Gastroesophageal sphincter (tissue), 3 donors: ENCODE data around the gene TAX1BP1.

ENCODE experiments used
- EP300 ChIP-seq: sonication (generic); formaldehyde crosslinking; IDR thresholded peaks from one replicate; pipeline ENCODE4 v1.6.1; 2017; ENCODE audit warnings: antibody characterized with exemption, mild to moderate bottlenecking
- TF ChIP-seq, protein P1 (sequence below), 4 experiments: fragments of 200-600 bp in 2 of 4; fragments of 450-650 bp in 2 of 4; sonication (generic) in 1 of 4; IDR thresholded peaks; one replicate each; pipeline ENCODE4 v1.5.1; 2017 to 2019; ENCODE audit warnings: antibody characterized with exemption in 4 of 4, mild to moderate bottlenecking in 2 of 4, moderate library complexity in 2 of 4

GRCh38 chr7:27840760-27841364 lies 100.9 kb downstream of the TAX1BP1 start:
- TF ChIP-seq, protein P1, sequence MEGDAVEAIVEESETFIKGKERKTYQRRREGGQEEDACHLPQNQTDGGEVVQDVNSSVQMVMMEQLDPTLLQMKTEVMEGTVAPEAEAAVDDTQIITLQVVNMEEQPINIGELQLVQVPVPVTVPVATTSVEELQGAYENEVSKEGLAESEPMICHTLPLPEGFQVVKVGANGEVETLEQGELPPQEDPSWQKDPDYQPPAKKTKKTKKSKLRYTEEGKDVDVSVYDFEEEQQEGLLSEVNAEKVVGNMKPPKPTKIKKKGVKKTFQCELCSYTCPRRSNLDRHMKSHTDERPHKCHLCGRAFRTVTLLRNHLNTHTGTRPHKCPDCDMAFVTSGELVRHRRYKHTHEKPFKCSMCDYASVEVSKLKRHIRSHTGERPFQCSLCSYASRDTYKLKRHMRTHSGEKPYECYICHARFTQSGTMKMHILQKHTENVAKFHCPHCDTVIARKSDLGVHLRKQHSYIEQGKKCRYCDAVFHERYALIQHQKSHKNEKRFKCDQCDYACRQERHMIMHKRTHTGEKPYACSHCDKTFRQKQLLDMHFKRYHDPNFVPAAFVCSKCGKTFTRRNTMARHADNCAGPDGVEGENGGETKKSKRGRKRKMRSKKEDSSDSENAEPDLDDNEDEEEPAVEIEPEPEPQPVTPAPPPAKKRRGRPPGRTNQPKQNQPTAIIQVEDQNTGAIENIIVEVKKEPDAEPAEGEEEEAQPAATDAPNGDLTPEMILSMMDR (IDR thresholded peaks at IDR 0.05) = no peak
- no peak for TF ChIP-seq EP300
